Transverse colon (tissue), 4 donors: ENCODE results near the gene MBOAT1. TPM values are rescaled to one million over a fixed set of nuclear protein-coding genes. Genes with fewer than 3 reads are reported as not detected.

Experiments used
- DNase-seq: peaks from one replicate; pipeline ENCODE4 v3.0.0-alpha.2; 2019
- H3K27ac ChIP-seq, 4 donors: fragments of 200-600 bp; sonication (generic); 2 replicates each; pipeline ENCODE4 v1.5.1; 2016 to 2018; ENCODE audit warnings: inconsistent platforms in 4 of 4
- H3K27me3 ChIP-seq: fragments of 200-600 bp; sonication (generic); 2 replicates; pipeline ENCODE4 v1.5.1; 2017; ENCODE audit warnings: inconsistent platforms
- H3K36me3 ChIP-seq, 4 donors: fragments of 200-600 bp; sonication (generic); 2 replicates each; pipeline ENCODE4 v1.5.1; 2017 to 2019; ENCODE audit warnings: inconsistent platforms in 4 of 4
- H3K4me1 ChIP-seq, 4 donors: fragments of 200-600 bp; sonication (generic); 2 replicates each; pipeline ENCODE4 v1.5.1; 2017 to 2020; ENCODE audit warnings: inconsistent platforms in 4 of 4
- H3K4me3 ChIP-seq, 4 donors: fragments of 200-600 bp; sonication (generic); 1 replicate in 1 of 4; 2 replicates in 3 of 4; pipeline versions ENCODE4 v1.5.1 to v1.6.1; 2017 to 2019; ENCODE audit warnings: inconsistent platforms in 4 of 4
- H3K9me3 ChIP-seq, 2 donors: fragments of 200-600 bp; sonication (generic); 2 replicates each; pipeline ENCODE4 v1.5.1; 2017 to 2019; ENCODE audit warnings: inconsistent platforms in 2 of 2
- CTCF ChIP-seq, 5 experiments: fragments of 200-600 bp in 3 of 5; fragments of 450-650 bp in 2 of 5; sonication (generic) in 3 of 5; IDR thresholded peaks; 1 replicate in 2 of 5; 2 replicates in 3 of 5; pipeline ENCODE4 v1.5.1; 2016 to 2017; ENCODE audit warnings: antibody characterized with exemption in 5 of 5, inconsistent platforms in 3 of 5, mild to moderate bottlenecking in 2 of 5, moderate library complexity in 1 of 5
- EP300 ChIP-seq: sonication (generic); formaldehyde crosslinking; IDR thresholded peaks from one replicate; pipeline ENCODE4 v1.6.1; 2017; ENCODE audit warnings: antibody characterized with exemption, low read depth
- POLR2A ChIP-seq: fragments of 450-650 bp; IDR thresholded peaks from one replicate; pipeline ENCODE4 v1.6.1; 2016; ENCODE audit warnings: antibody characterized with exemption, mild to moderate bottlenecking, moderate library complexity
- POLR2AphosphoS5 ChIP-seq, 3 donors: sonication (generic); formaldehyde crosslinking; IDR thresholded peaks; one replicate each; pipeline ENCODE4 v1.6.1; 2016; ENCODE audit warnings: antibody characterized with exemption in 3 of 3
- WGBS, 2 donors: methylation state at CpG; one replicate each; pipeline ENCODE4 v1.1.5; 2018; ENCODE audit warnings: low coverage in 1 of 2; 5-methylcytosine and 5-hydroxymethylcytosine counted together
- in situ Hi-C, 4 donors: fragments of 200-750 bp; cut with MboI; loops; one replicate each; pipeline versions ENCODE4 v1.15.0 to v1.15.1; 2017; ENCODE audit warnings: low sequenced_read_pairs in 3 of 4, low pct_ligation_motif_present in 1 of 4, low pct_unique_long_range_greater_than_20kb in 1 of 4
- intact Hi-C: fragments of 100-400 bp; cut with DNase I; formaldehyde crosslinking; loops from one replicate; pipeline ENCODE4 v1.15.1; 2023; ENCODE audit warnings: low total_unique reads
- total RNA-seq, 4 donors: library from RNA; depleted of rRNA; stranded (reverse); fragments of >200 nt; gene quantifications; one replicate each; pipeline ENCODE4 v1.1.0, GENCODE V29; 2016

The MBOAT1 gene
- total RNA-seq, 4 donors from 2014 or later = 10.3 to 85.3 (median 66.5) TPM

- Histone ChIP-seq H3K27ac (peak overlapping the region; percentile 73 to 85 (median 81)), H3K4me1 (peaks cover 5 to 37% (median 29%) of the 10 kb centered on the region in 4 donors), H3K9me3 (no peaks in the 10 kb centered on the region), H3K27me3 (no peaks in the 10 kb centered on the region), H3K36me3 (peaks cover 0 to 4% (median 0%) of the 10 kb centered on the region in 4 donors), H3K4me3 (no peak overlapping the region)
- no peak for TF ChIP-seq EP300
- TF ChIP-seq POLR2AphosphoS5 (IDR thresholded peaks at IDR 0.05) = peak in 1 of 3 donors; percentile 46
- no peak for TF ChIP-seq POLR2A
- peak; percentile 87 to 95 (median 93) for TF ChIP-seq CTCF (IDR thresholded peaks at IDR 0.05)
- WGBS, 2 donors = 21 to 22% methylated on average over 13 to 18 of the region's 18 CpGs
- intact Hi-C loops = loop anchor here (10.0 kb wide), 1 partner anchor 88 kb away; the partner anchor contains the start of gene MBOAT1
- peak; percentile 81 for DNase-seq
- in situ Hi-C loops = no loop called here
Observed at GRCh38 chr6:20126789-20127653, 85.2 kb downstream of the MBOAT1 start.

GRCh38 chr6:20126102-20126752 is 86.0 kb downstream of the MBOAT1 start:
- in situ Hi-C loops (no loop called here), intact Hi-C loops (loop anchor here (10.0 kb wide), 1 partner anchor 89 kb away; the partner anchor contains the start of gene MBOAT1)
- H3K36me3 ChIP-seq = peaks cover 0 to 4% (median 0%) of the 10 kb centered on the region in 4 donors
- TF ChIP-seq POLR2AphosphoS5 (IDR thresholded peaks at IDR 0.05) = no peak
- no peak for TF ChIP-seq POLR2A
- no peak for TF ChIP-seq CTCF (IDR thresholded peaks at IDR 0.05)
- TF ChIP-seq EP300 = no peak
- peak overlapping the region; percentile 73 to 85 (median 81) for H3K27ac ChIP-seq
- H3K4me3 ChIP-seq = no peak overlapping the region
- peaks cover 5 to 37% (median 26%) of the 10 kb centered on the region in 4 donors for H3K4me1 ChIP-seq
- DNase-seq = no peak
- no peaks in the 10 kb centered on the region for H3K27me3 ChIP-seq
- 66 to 69% methylated on average over 3 of the region's 3 CpGs for WGBS, 2 donors
- H3K9me3 ChIP-seq = no peaks in the 10 kb centered on the region

- Histone ChIP-seq H3K9me3 (no peaks in the 10 kb centered on the region), H3K4me1 (peaks cover 5 to 26% (median 20%) of the 10 kb centered on the region in 4 donors), H3K27ac (no peak overlapping the region), H3K4me3 (no peak overlapping the region), H3K36me3 (peaks cover 0 to 4% (median 0%) of the 10 kb centered on the region in 4 donors), H3K27me3 (no peaks in the 10 kb centered on the region)
- no peak for DNase-seq
- WGBS, 2 donors = 55 to 100% methylated on average over 2 to 3 of the region's 3 CpGs
- in situ Hi-C loops = no loop called here
- intact Hi-C loops = loop anchor here (10.0 kb wide), 1 partner anchor 90 kb away; the partner anchor contains the start of gene MBOAT1
- TF ChIP-seq POLR2AphosphoS5 (IDR thresholded peaks at IDR 0.05) (no peak), CTCF (IDR thresholded peaks at IDR 0.05) (no peak), EP300 (no peak), POLR2A (no peak)
Observed at GRCh38 chr6:20124545-20124944, 87.7 kb downstream of the MBOAT1 start.

- TF ChIP-seq POLR2AphosphoS5 (IDR thresholded peaks at IDR 0.05) (peak; percentile 16 to 79 (median 71)), CTCF (IDR thresholded peaks at IDR 0.05) (no peak)
- WGBS, 2 donors = 62 to 83% methylated on average over 4 to 6 of the region's 6 CpGs
- Histone ChIP-seq H3K36me3 (peaks cover 0 to 25% (median 3%) of the 10 kb centered on the region in 4 donors), H3K27me3 (no peaks in the 10 kb centered on the region), H3K4me3 (no peak overlapping the region), H3K4me1 (peaks cover 0 to 11% (median 3%) of the 10 kb centered on the region in 4 donors), H3K27ac (peak overlapping the region in 3 of 4 donors; percentile 27 to 76 (median 73)), H3K9me3 (no peaks in the 10 kb centered on the region)
- in situ Hi-C loops = no loop called here
- DNase-seq = no peak
- intact Hi-C loops = loop anchor here (10.0 kb wide), 1 partner anchor 285 kb away; the partner anchor contains the start of gene E2F3
Observed at GRCh38 chr6:20119485-20119884, 92.8 kb downstream of the MBOAT1 start.
